ENCODE measurements around the gene AHSP.

GRCh38 chr16:31561426-31562233 lies 33.9 kb downstream of the AHSP start:
- TF ChIP-seq CTCF (IDR thresholded peaks at IDR 0.05) (no peak), POLR2A (IDR thresholded peaks at IDR 0.05) (no peak)

All from ovary (tissue), 3 donors.